HEK293T (cell line): ENCODE data around the gene USP22.

Source experiments
- CTCF ChIA-PET: fragments of 350-600 bp; formaldehyde crosslinking; extraction: SDS; loops from one replicate; lab custom pipeline; 2021; ENCODE audit warnings: antibody characterized with exemption, inconsistent platforms; lab: Yijun Ruan, JAX
- POLR2A ChIA-PET: fragments of 350-600 bp; formaldehyde crosslinking; extraction: SDS; loops from one replicate; lab custom pipeline; 2020; ENCODE audit warnings: antibody characterized with exemption, inconsistent platforms; lab: Yijun Ruan, JAX
- DNase-seq: peaks from one replicate; pipeline ENCODE4 v3.0.0; 2012; ENCODE audit warnings: mixed read lengths; ENCODE audit errors: extremely low spot score
- ARNT ChIP-seq: fragments of 450-650 bp; IDR thresholded peaks from 2 replicates; pipeline ENCODE4 v1.6.1; 2017; ENCODE audit warnings: mild to moderate bottlenecking
- BHLHE40 ChIP-seq: fragments of 450-650 bp; IDR thresholded peaks from 2 replicates; pipeline ENCODE4 v1.6.1; 2016; ENCODE audit warnings: mild to moderate bottlenecking, moderate library complexity, borderline replicate concordance
- CTBP1 ChIP-seq: fragments of 450-650 bp; IDR thresholded peaks from 2 replicates; pipeline ENCODE4 v1.6.1; 2016; ENCODE audit warnings: borderline replicate concordance
- ELF4 ChIP-seq: fragments of 450-650 bp; IDR thresholded peaks from 2 replicates; pipeline ENCODE4 v1.6.1; 2017; ENCODE audit warnings: antibody characterized with exemption
- FOXA1 ChIP-seq: fragments of 450-650 bp; IDR thresholded peaks from 2 replicates; pipeline ENCODE4 v1.6.1; 2016; ENCODE audit warnings: mild to moderate bottlenecking
- FOXK2 ChIP-seq: fragments of 450-650 bp; IDR thresholded peaks from 2 replicates; pipeline ENCODE4 v1.6.1; 2016; ENCODE audit warnings: mild to moderate bottlenecking
- FOXM1 ChIP-seq: fragments of 450-650 bp; IDR thresholded peaks from 2 replicates; pipeline ENCODE4 v1.6.1; 2017; ENCODE audit warnings: mild to moderate bottlenecking, borderline replicate concordance
- HDGF ChIP-seq: fragments of 450-650 bp; IDR thresholded peaks from 2 replicates; pipeline ENCODE4 v1.6.1; 2017; ENCODE audit warnings: antibody characterized with exemption, borderline replicate concordance
- L3MBTL2 ChIP-seq: fragments of 450-650 bp; conservative IDR thresholded peaks from 2 replicates; pipeline ENCODE4 v1.6.1; 2016; ENCODE audit warnings: mild to moderate bottlenecking
- LEF1 ChIP-seq: fragments of 450-650 bp; IDR thresholded peaks from 2 replicates; pipeline ENCODE4 v1.6.1; 2017; ENCODE audit warnings: mild to moderate bottlenecking, borderline replicate concordance
- NFRKB ChIP-seq: fragments of 450-650 bp; IDR thresholded peaks from 2 replicates; pipeline ENCODE4 v1.6.1; 2016; ENCODE audit warnings: mild to moderate bottlenecking, moderate library complexity
- PKNOX1 ChIP-seq: fragments of 450-650 bp; IDR thresholded peaks from 2 replicates; pipeline ENCODE4 v1.6.1; 2016
- SP1 ChIP-seq: fragments of 450-650 bp; IDR thresholded peaks from 2 replicates; pipeline ENCODE4 v1.6.1; 2017
- SUZ12 ChIP-seq: fragments of 450-650 bp; IDR thresholded peaks from 2 replicates; pipeline ENCODE4 v1.6.1; 2016; ENCODE audit warnings: mild to moderate bottlenecking
- TARDBP ChIP-seq: fragments of 450-650 bp; IDR thresholded peaks from 2 replicates; pipeline ENCODE4 v1.6.1; 2016
- ZNF384 ChIP-seq: fragments of 450-650 bp; IDR thresholded peaks from 2 replicates; pipeline ENCODE4 v1.6.1; 2016

USP22 gene

GRCh38 chr17:21029036-21029435 lies 13.8 kb downstream of the USP22 start:
- CTCF ChIA-PET: no interaction called here
- TF ChIP-seq ARNT: no peak
- no peak for TF ChIP-seq NFRKB
- no peak for TF ChIP-seq SP1
- no peak for TF ChIP-seq ELF4
- TF ChIP-seq ZNF384: no peak
- TF ChIP-seq LEF1: no peak
- TF ChIP-seq BHLHE40: no peak
- no peak for TF ChIP-seq FOXK2
- no peak for TF ChIP-seq FOXA1
- TF ChIP-seq CTBP1: no peak
- no peak for TF ChIP-seq L3MBTL2
- TF ChIP-seq TARDBP: no peak
- no peak for TF ChIP-seq FOXM1
- TF ChIP-seq HDGF: no peak
- TF ChIP-seq SUZ12: no peak
- no peak for TF ChIP-seq PKNOX1
- no peak for DNase-seq
- POLR2A ChIA-PET: interaction anchor here (2.0 kb wide), 1 partner anchor 14 kb away, joined by 6 read pairs; no protein-coding TSS in a partner anchor

- no peak for TF ChIP-seq BHLHE40
- no peak for TF ChIP-seq NFRKB
- TF ChIP-seq TARDBP: no peak
- no peak for TF ChIP-seq ELF4
- no peak for TF ChIP-seq SP1
- no peak for TF ChIP-seq CTBP1
- no peak for TF ChIP-seq FOXM1
- TF ChIP-seq PKNOX1: no peak
- TF ChIP-seq SUZ12: no peak
- TF ChIP-seq LEF1: no peak
- TF ChIP-seq L3MBTL2: no peak
- TF ChIP-seq ZNF384: no peak
- TF ChIP-seq HDGF: no peak
- ChIA-PET CTCF (no interaction called here), POLR2A (interaction anchor here (2.0 kb wide), 1 partner anchor 15 kb away, joined by 6 read pairs; no protein-coding TSS in a partner anchor)
- DNase-seq: no peak
These were observed 14.6 kb downstream of the USP22 start for GRCh38 chr17:21028192-21028591.

DNA sequence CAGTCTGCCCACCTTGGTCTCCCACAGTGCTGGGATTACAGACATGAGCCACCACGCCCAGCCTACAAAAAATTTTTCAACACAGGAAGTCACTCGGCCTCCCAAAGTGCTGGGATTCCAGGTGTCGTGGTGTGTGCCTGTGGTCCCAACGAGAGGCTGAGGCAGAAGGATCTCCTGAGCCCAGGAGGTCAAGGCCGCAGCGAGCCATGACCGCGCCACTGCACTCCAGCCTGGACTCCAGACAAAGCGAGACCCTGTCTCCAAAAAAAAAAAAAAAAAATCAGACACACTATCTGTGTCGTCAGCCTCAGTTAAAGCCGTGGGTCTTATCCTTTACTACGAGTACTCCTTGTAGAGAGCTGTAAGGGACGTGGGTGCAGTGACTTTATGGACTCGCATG lies 15.8 kb downstream of the USP22 start:
- ChIA-PET POLR2A (interaction anchor here (1.3 to 2.0 kb wide), 2 partner anchors 16 kb away, joined by 6 to 7 read pairs; partner anchors contain the start of gene USP22), CTCF (interaction anchor here (1.3 kb wide), 1 partner anchor 13 kb away, joined by 3 read pairs; no protein-coding TSS in a partner anchor)
- TF ChIP-seq NFRKB (no peak), PKNOX1 (no peak), FOXK2 (no peak), FOXA1 (no peak), CTBP1 (no peak), HDGF (no peak), L3MBTL2 (no peak), ARNT (no peak), SP1 (no peak), LEF1 (no peak), ZNF384 (no peak), SUZ12 (no peak), TARDBP (no peak), FOXM1 (no peak), ELF4 (no peak), BHLHE40 (no peak)
- DNase-seq: no peak

DNA sequence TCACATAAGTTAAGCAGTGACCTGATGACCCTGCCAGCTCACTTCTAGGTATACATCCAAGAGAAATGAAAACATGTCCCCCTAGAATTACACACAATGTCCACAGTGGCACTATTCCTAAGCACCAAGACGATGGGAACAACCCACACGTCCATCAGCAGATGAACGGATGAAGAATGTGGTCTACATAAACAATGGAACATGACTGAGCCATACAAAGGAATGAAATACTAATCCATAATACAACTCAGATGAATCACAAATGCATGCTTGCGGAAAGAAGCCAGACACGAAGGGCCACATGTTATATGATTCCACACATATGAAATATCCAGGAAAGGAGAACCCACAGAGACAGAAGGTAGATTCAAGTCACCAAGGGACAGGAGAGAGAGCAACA lies 17.4 kb downstream of the USP22 start:
- ChIA-PET CTCF (interaction anchor here (1.3 kb wide), 1 partner anchor 14 kb away, joined by 3 read pairs; no protein-coding TSS in a partner anchor), POLR2A (interaction anchor here (1.3 kb wide), 1 partner anchor 18 kb away, joined by 7 read pairs; the partner anchor contains the start of gene USP22)
- TF ChIP-seq ELF4 (no peak), FOXK2 (no peak), HDGF (no peak), ZNF384 (no peak), TARDBP (no peak), SUZ12 (no peak), PKNOX1 (no peak), CTBP1 (no peak), FOXM1 (no peak), ARNT (no peak), L3MBTL2 (no peak), BHLHE40 (no peak), LEF1 (no peak), FOXA1 (no peak)
- DNase-seq: no peak

DNA sequence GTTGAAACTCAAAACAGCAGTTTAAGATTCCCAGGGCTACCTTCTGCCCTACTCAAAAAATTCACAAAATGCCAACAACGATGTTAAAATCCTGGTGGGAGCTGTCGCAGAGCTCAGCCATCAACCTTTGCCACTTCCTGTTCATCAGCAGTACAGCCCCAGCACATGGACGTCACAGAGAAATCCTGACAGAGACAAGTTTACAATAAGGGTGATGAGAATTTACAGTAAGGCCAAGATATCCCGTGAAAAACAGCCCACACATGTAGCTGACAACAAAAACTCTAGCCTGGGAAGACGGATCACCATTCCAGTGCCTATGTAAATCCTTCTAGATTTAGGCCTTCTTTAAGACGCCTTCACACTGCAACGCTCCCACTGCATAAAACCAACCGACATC lies 18.8 kb downstream of the USP22 start:
- no peak for DNase-seq
- ChIA-PET POLR2A (no interaction called here), CTCF (interaction anchor here (0.7 to 1.0 kb wide), 2 partner anchors 13 to 76 kb away, joined by 3 to 7 read pairs; no protein-coding TSS in a partner anchor)
- TF ChIP-seq FOXK2 (no peak), SUZ12 (no peak), ARNT (no peak), FOXM1 (no peak), TARDBP (no peak), ZNF384 (no peak)
